ENCODE data around the gene CTBP2. TPM values are rescaled to one million over a fixed set of nuclear protein-coding genes. Genes with fewer than 3 reads are reported as not detected.

Gene CTBP2
- total RNA-seq, 1 donor: 74.3 TPM

DNA sequence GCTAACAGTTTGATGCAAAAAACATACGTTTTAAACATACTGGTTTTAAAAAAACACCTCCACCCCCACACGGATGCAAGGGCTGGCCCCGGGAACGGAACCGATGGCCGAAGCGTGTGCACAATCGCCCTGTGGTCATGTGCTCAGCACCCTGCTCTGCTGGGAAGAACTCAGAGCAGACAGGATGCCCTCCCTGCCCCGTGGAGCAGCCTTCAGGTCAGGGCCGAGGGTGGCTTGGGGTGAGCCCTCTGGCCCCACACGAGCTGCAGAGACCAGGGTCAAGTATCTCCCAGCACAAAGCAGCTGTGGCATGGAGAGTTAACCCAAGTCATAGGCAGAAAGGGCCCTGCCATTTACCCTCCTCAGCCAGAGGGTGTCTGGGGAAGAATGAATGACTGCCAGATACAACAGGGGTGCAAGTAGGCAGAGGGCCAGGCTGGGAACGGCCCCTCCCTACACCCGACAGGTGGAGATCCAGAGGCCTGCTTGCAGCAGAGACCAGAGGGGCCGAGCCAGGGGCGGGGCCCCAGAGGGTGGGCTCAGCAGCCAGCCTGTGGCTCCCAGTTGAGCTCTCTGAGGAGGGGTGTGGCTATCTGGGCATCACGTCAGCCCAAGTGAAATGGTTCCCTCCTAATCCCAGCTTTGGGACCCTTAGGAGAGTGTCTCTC, 161.6 kb downstream of the CTBP2 start:
- TF ChIP-seq, protein P1, sequence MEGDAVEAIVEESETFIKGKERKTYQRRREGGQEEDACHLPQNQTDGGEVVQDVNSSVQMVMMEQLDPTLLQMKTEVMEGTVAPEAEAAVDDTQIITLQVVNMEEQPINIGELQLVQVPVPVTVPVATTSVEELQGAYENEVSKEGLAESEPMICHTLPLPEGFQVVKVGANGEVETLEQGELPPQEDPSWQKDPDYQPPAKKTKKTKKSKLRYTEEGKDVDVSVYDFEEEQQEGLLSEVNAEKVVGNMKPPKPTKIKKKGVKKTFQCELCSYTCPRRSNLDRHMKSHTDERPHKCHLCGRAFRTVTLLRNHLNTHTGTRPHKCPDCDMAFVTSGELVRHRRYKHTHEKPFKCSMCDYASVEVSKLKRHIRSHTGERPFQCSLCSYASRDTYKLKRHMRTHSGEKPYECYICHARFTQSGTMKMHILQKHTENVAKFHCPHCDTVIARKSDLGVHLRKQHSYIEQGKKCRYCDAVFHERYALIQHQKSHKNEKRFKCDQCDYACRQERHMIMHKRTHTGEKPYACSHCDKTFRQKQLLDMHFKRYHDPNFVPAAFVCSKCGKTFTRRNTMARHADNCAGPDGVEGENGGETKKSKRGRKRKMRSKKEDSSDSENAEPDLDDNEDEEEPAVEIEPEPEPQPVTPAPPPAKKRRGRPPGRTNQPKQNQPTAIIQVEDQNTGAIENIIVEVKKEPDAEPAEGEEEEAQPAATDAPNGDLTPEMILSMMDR (IDR thresholded peaks at IDR 0.05; ENCODE audit: insufficient read depth, low read depth, low read length): no peak
- H3K4me3 ChIP-seq (ENCODE audit: low read depth, low read length): no peak overlapping the region
- no peak for DNase-seq (ENCODE audit: low read depth)

DNA sequence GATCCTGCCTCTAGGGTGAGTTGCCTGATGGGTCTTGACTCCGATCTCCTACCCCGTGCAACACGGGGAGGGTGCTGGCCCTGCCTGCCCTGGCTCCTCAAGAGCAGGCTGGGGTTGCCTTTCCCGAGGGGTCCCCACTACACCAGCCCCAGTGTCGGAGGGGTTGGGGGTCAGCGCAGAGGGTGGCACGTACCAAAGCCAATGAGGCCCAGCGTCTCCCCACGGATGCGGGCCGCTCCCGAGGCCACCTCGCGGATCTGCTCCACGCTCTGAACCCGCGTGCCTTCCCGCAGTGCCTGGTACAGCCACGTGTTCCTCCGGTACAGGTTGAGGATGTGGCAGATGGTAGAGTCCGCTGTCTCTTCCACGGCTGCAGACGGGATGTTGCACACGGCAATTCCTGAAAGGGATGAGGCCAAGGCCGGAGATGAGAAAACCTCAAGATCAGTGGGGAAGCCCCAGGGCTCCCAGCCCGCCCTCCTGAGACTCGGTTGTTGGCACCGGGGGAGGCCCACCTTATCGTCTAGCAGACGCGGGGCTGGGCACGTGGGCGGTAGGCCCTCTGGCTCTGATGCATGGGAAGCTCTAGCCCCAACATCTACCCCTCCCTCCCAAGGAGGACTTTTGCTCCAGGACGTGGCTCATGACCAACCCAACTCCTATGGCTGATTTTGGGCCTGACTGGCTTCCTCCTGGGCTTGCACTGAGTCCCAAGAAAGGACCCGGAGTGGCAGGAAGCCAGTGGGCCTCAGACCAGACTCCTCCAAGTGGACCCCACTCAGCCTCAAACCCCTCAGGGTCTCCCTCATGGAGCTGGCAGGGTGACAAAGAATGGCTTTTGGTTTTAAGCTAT, 162.4 kb downstream of the CTBP2 start:
- DNase-seq (ENCODE audit: low read depth): no peak
- TF ChIP-seq, protein P1 (IDR thresholded peaks at IDR 0.05; ENCODE audit: insufficient read depth, low read depth, low read length): no peak
- H3K4me3 ChIP-seq (ENCODE audit: low read depth, low read length): no peak overlapping the region

DNA sequence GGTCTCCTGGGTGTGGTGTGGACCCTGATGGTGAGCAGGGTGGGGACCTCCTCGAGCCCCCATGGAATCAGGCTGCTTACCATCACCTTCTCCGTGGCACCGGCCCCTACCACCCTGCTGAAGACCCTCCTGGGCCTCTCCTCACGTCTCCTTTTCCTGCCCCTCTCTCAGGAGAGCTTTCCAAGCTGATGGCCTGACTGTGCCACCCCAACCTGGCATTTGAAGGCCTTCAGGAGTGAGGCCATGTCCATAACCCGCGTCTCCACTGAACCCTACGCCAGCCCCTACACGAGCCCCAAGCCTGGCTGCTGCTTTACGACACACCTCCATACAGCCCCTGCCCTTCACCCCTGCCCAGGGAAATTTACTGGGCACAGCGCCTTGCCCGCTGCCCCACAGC, 163.1 kb downstream of the CTBP2 start:
- no peak for DNase-seq (ENCODE audit: low read depth)
- no peak overlapping the region for H3K4me3 ChIP-seq (ENCODE audit: low read depth, low read length)
- TF ChIP-seq, protein P1 (IDR thresholded peaks at IDR 0.05; ENCODE audit: insufficient read depth, low read depth, low read length): no peak

DNA sequence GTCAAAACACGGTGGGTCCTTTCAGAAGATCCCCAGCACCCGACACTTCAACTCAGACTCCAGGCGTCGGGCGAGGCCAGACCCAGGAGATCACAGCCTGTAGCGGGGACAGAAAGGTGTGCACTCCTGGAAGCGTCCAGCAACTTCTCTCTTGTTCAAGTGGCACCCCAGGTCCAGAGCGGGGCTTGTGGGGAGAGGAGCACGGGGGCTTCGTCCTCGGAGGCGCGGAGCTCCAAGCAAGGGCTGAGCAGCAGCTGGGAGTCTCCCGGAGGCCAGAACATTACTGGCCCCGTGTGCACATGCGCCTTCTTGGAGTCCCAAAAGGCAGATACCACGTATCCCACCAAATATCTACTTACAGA, 163.5 kb downstream of the CTBP2 start:
- DNase-seq (ENCODE audit: low read depth): no peak
- H3K4me3 ChIP-seq (ENCODE audit: low read depth, low read length): no peak overlapping the region
- TF ChIP-seq, protein P1 (IDR thresholded peaks at IDR 0.05; ENCODE audit: insufficient read depth, low read depth, low read length): no peak

DNA sequence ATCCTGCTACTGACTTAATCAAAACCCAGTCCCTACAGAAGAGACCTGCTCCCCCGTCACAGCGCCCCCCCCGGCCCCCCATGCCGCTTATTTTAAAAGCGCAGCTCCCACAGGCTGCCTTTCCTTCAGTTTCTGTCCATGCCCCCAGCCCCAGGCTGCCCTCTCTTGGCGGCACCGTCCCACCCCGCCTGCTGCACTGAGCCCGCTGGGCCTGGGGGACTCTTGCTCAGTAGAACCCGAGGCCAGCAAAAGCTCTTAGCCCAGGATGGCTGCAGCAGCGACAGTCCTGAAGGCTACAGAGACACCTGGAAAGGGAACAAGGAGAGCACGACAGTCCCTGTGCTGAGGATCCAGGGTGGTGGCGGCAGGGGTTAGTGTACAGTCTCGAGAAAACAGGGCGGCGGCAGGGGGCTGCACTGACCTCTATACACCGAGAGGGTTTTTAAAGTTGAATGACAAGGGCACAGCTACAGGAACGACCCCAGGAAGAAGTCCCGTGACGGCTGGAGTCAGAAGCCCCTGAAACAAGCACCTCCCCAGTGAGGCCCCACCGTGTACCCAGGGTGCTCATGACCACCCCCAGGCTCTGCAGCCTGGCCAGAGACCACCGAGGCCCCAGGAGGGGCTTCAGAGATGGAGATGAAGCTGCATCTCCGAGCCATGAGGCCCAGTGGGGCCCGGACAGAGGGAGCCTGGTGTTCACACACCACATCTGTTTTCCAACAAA, 164.1 kb downstream of the CTBP2 start:
- H3K4me3 ChIP-seq (ENCODE audit: low read depth, low read length): no peak overlapping the region
- DNase-seq (ENCODE audit: low read depth): no peak
- TF ChIP-seq, protein P1 (IDR thresholded peaks at IDR 0.05; ENCODE audit: insufficient read depth, low read depth, low read length): no peak

DNA sequence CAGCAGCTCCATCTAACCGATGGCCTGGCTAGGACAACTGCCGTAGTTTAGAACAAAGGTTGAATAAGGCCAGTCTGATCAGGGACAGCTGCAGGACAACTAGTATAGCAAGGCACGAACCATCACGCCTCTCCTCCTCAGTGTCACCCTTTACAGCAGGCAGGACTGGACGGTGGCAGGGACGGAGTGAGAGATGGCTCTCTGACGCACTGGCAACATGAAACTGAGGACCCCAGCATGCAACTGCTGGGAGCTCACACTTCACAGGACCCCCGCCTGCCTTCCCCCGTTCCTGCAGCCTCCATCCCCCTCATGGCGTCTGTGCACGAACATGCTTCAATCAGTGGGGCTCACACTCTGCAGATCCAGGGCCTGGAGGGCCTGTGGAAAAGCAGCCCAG, 164.8 kb downstream of the CTBP2 start:
- H3K4me3 ChIP-seq (ENCODE audit: low read depth, low read length): no peak overlapping the region
- no peak for DNase-seq (ENCODE audit: low read depth)
- TF ChIP-seq, protein P1 (IDR thresholded peaks at IDR 0.05; ENCODE audit: insufficient read depth, low read depth, low read length): no peak
